ENCODE results near the gene RASD2.

Gene RASD2

GRCh38 chr22:35582218-35582860, 41.7 kb downstream of the RASD2 start:
- DNase-seq (ENCODE audit: low read depth in 2 of 3, low spot score in 1 of 3) = no peak

GRCh38 chr22:35582861-35583670, 42.4 kb downstream of the RASD2 start:
- peak; percentile 17 to 40 (median 23) for DNase-seq (ENCODE audit: low read depth in 2 of 3, low spot score in 1 of 3)

- no peak for DNase-seq (ENCODE audit: low read depth in 2 of 3, low spot score in 1 of 3)
Measured at GRCh38 chr22:35586771-35587170, 46.1 kb downstream of the RASD2 start.

GRCh38 chr22:35587447-35587870, 46.8 kb downstream of the RASD2 start:
- no peak for DNase-seq (ENCODE audit: low read depth in 2 of 3, low spot score in 1 of 3)

- no peak for DNase-seq (ENCODE audit: low read depth in 2 of 3, low spot score in 1 of 3)
Measured at GRCh38 chr22:35587896-35588295, 47.3 kb downstream of the RASD2 start.

- DNase-seq (ENCODE audit: low read depth in 2 of 3, low spot score in 1 of 3) = no peak
Measured at GRCh38 chr22:35589071-35589755, 48.6 kb downstream of the RASD2 start.

GRCh38 chr22:35589756-35590093, 49.1 kb downstream of the RASD2 start:
- DNase-seq (ENCODE audit: low read depth in 2 of 3, low spot score in 1 of 3) = no peak

GRCh38 chr22:35590634-35591295, 50.1 kb downstream of the RASD2 start:
- no peak for DNase-seq (ENCODE audit: low read depth in 2 of 3, low spot score in 1 of 3)

GRCh38 chr22:35591714-35592417, 51.2 kb downstream of the RASD2 start:
- no peak for DNase-seq (ENCODE audit: low read depth in 2 of 3, low spot score in 1 of 3)

- DNase-seq (ENCODE audit: low read depth in 2 of 3, low spot score in 1 of 3) = no peak
Measured at GRCh38 chr22:35592418-35592967, 51.9 kb downstream of the RASD2 start.

- DNase-seq (ENCODE audit: low read depth in 2 of 3, low spot score in 1 of 3) = no peak
Measured at GRCh38 chr22:35593071-35593890, 52.6 kb downstream of the RASD2 start.

GRCh38 chr22:35593891-35594470, 53.4 kb downstream of the RASD2 start:
- DNase-seq (ENCODE audit: low read depth in 2 of 3, low spot score in 1 of 3) = no peak

- no peak for DNase-seq (ENCODE audit: low read depth in 2 of 3, low spot score in 1 of 3)
Measured at GRCh38 chr22:35594686-35595085, 54.1 kb downstream of the RASD2 start.

GRCh38 chr22:35596821-35597220, 56.2 kb downstream of the RASD2 start:
- DNase-seq (ENCODE audit: low read depth in 2 of 3, low spot score in 1 of 3) = no peak

GRCh38 chr22:35597692-35598395, 57.2 kb downstream of the RASD2 start:
- no peak for DNase-seq (ENCODE audit: low read depth in 2 of 3, low spot score in 1 of 3)

- DNase-seq (ENCODE audit: low read depth in 2 of 3, low spot score in 1 of 3) = no peak
Measured at GRCh38 chr22:35598396-35598710, 57.7 kb downstream of the RASD2 start.

- DNase-seq (ENCODE audit: low read depth in 2 of 3, low spot score in 1 of 3) = no peak
Measured at GRCh38 chr22:35599364-35599763, 58.7 kb downstream of the RASD2 start.

GRCh38 chr22:35600476-35600875, 59.8 kb downstream of the RASD2 start:
- no peak for DNase-seq (ENCODE audit: low read depth in 2 of 3, low spot score in 1 of 3)

GRCh38 chr22:35601013-35601580, 60.5 kb downstream of the RASD2 start:
- no peak for DNase-seq (ENCODE audit: low read depth in 2 of 3, low spot score in 1 of 3)

All from stimulated activated CD4-positive, alpha-beta T cell treated with anti-CD3 and anti-CD28 coated beads, Interleukin-12 subunit alpha, Interleukin-12 subunit beta, amount 100 ng/mL, for 48 hours (primary cell).